Osteocyte (in vitro differentiated cells): Measurements from ENCODE around the gene LINC01488. TPM values are rescaled to one million over a fixed set of nuclear protein-coding genes. Genes with fewer than 3 reads are reported as not detected.

ENCODE experiments used
- DNase-seq: peaks from one replicate; pipeline ENCODE4 v3.0.0; 2021; ENCODE audit warnings: mixed read lengths; ENCODE audit not compliant: unreplicated experiment; ENCODE audit errors: extremely low spot score
- H3K27ac Mint-ChIP-seq: one replicate; pipeline ENCODE4 v1.8.0; 2021; ENCODE audit warnings: mild to moderate bottlenecking, mixed read lengths; ENCODE audit not compliant: unreplicated experiment
- H3K27me3 Mint-ChIP-seq: one replicate; pipeline ENCODE4 v1.8.0; 2021; ENCODE audit warnings: mixed read lengths; ENCODE audit not compliant: unreplicated experiment
- H3K36me3 Mint-ChIP-seq: one replicate; pipeline ENCODE4 v1.8.0; 2021; ENCODE audit warnings: mixed read lengths; ENCODE audit not compliant: unreplicated experiment
- H3K4me1 Mint-ChIP-seq: one replicate; pipeline ENCODE4 v1.8.0; 2021; ENCODE audit warnings: mixed read lengths; ENCODE audit not compliant: unreplicated experiment
- H3K4me3 Mint-ChIP-seq: one replicate; pipeline ENCODE4 v1.8.0; 2021; ENCODE audit warnings: mild to moderate bottlenecking, moderate library complexity, mixed read lengths; ENCODE audit not compliant: unreplicated experiment
- H3K9me3 Mint-ChIP-seq: one replicate; pipeline ENCODE4 v1.8.0; 2021; ENCODE audit warnings: mixed read lengths; ENCODE audit not compliant: unreplicated experiment
- CTCF ChIP-seq: fragments of 200-600 bp; sonication (generic); IDR thresholded peaks from 2 replicates; pipeline ENCODE4 v1.5.0; 2021; ENCODE audit warnings: antibody characterized with exemption, mild to moderate bottlenecking, moderate library complexity
- total RNA-seq: library from RNA; stranded (reverse); gene quantifications from 2 replicates; pipeline ENCODE4 v1.2.1, GENCODE V29; 2021

The LINC01488 gene
- total RNA-seq, 1 donor from 2014 or later = not detected

- no peaks in the 10 kb centered on the region for H3K9me3 Mint-ChIP-seq
- no peak overlapping the region for H3K27ac Mint-ChIP-seq
- peaks cover 4% of the 10 kb centered on the region for H3K4me1 Mint-ChIP-seq
- H3K4me3 Mint-ChIP-seq = no peak overlapping the region
- H3K27me3 Mint-ChIP-seq = no peaks in the 10 kb centered on the region
- TF ChIP-seq CTCF = no peak
- H3K36me3 Mint-ChIP-seq = no peaks in the 10 kb centered on the region
- no peak for DNase-seq
Observed at GRCh38 chr11:69483691-69484426, 2.4 kb downstream of the LINC01488 start.

GRCh38 chr11:69484427-69485259 is 3.2 kb downstream of the LINC01488 start:
- H3K36me3 Mint-ChIP-seq = no peaks in the 10 kb centered on the region
- H3K27ac Mint-ChIP-seq = no peak overlapping the region
- H3K27me3 Mint-ChIP-seq = no peaks in the 10 kb centered on the region
- no peak for DNase-seq
- no peak for TF ChIP-seq CTCF
- H3K9me3 Mint-ChIP-seq = no peaks in the 10 kb centered on the region
- no peak overlapping the region for H3K4me3 Mint-ChIP-seq
- peaks cover 4% of the 10 kb centered on the region for H3K4me1 Mint-ChIP-seq

DNA sequence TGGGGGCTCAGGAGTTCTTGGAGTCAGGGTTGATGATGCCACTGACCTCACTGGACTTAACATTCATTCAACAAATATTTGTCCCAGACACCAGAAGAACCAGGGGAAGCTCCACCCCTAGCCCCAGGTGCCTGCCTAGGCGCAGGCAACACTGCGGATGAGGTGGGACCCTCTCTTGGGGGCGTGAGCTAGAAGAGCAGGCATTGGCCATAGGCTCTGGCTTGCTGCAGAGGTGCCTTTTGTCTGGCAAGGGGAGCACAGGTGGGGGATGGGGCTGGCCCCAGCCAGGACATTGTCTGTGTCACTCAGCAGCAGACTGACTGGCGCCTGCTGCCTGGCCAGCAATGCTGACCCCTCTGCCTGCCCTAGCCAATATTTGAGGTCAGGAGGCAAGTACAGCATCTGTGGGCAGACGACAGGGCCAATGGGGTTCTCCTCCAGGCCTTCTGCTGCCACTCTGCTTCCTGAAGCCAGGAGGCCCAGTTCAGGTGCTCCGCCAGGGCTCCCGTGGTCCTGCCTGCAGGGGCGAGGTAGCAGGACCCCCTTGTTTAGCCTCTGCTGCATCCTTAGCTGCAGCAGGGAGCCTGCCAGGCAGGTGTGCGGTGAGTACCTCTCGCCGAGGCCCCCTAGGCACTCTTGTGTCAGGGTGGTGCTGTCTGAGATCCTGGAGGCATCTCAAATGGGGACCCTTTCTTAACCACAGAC is 4.0 kb downstream of the LINC01488 start:
- H3K9me3 Mint-ChIP-seq = no peaks in the 10 kb centered on the region
- no peaks in the 10 kb centered on the region for H3K27me3 Mint-ChIP-seq
- no peaks in the 10 kb centered on the region for H3K36me3 Mint-ChIP-seq
- no peak overlapping the region for H3K27ac Mint-ChIP-seq
- DNase-seq = no peak
- H3K4me1 Mint-ChIP-seq = peaks cover 2% of the 10 kb centered on the region
- no peak for TF ChIP-seq CTCF
- no peak overlapping the region for H3K4me3 Mint-ChIP-seq

GRCh38 chr11:69486056-69486772 is 4.8 kb downstream of the LINC01488 start:
- no peaks in the 10 kb centered on the region for H3K27me3 Mint-ChIP-seq
- no peaks in the 10 kb centered on the region for H3K36me3 Mint-ChIP-seq
- DNase-seq = no peak
- H3K9me3 Mint-ChIP-seq = no peaks in the 10 kb centered on the region
- TF ChIP-seq CTCF = no peak
- no peaks in the 10 kb centered on the region for H3K4me1 Mint-ChIP-seq
- no peak overlapping the region for H3K27ac Mint-ChIP-seq
- no peak overlapping the region for H3K4me3 Mint-ChIP-seq
